Measurements from ENCODE around the gene SF3A1. TPM values are rescaled to one million over a fixed set of nuclear protein-coding genes. Genes with fewer than 3 reads are reported as not detected.
A peak's percentile ranks its signal among the peaks of the same experiment; 100 is the strongest.

The SF3A1 gene
- total and polyA plus RNA-seq, 2 of the 13 experiments (the other 11 are each of a cell fraction or from before 2014, with no cell fraction given) = 10.0 to 22.0 TPM

DNA sequence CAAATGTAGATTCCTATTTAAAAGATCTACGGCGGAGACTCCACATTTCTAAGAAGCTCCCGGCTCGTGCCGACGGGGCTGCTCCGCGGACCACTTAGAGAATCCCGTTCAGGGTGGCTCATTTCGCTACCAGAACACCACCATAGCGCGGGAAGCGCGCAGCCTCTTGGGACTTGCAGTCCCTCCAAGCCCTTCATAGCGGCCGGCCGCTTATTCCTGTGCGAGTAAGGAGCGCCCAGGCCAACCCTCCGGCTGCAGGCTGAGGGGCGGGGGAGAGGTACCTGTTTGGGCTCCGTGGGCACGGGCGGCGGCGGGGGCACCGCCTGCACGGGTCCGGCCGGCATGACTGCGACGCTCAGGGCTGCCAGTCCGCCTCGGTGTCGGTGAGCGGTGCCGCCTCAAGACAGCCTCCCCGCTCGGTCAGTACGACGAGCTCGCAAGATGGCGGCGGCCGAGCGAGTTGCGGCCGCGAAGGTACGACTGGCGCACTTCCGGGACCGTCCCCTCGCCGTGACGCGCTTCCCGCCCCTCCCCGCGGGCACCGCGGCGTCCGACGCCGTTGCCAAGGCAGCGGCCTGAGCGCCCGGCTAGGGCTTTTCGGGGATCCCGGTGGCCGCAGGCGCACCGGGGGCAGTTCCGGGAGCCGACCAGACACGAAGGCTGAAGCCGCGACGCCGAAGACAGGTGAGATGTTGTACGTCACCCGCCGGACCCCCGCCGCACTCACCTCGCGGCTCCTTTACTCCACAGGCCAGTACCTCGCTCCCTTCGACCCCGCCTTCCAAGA is at the start of gene SF3A1, which contains the start of gene CCDC157 (continued):
- no peak for TF ChIP-seq ZFP36L1 (CRISPR knock-in tag; IDR thresholded peaks at IDR 0.05)
- peak; percentile 92; the same call in 1 of the 2 replicates for TF ChIP-seq CAMTA2 (CRISPR knock-in tag; IDR thresholded peaks at IDR 0.05; ENCODE audit: borderline replicate concordance)
- peak; percentile 98 for TF ChIP-seq RBFOX2 (IDR thresholded peaks at IDR 0.05; ENCODE audit: low read depth, low read length)
- TF ChIP-seq ZNF556 (CRISPR knock-in tag; IDR thresholded peaks at IDR 0.05; ENCODE audit: borderline replicate concordance) = peak; percentile 41; the same call in 1 of the 2 replicates
- TF ChIP-seq TBX3 (IDR thresholded peaks at IDR 0.05; ENCODE audit: borderline replicate concordance) = no peak
- no peak for TF ChIP-seq ZNF430 (CRISPR knock-in tag; IDR thresholded peaks at IDR 0.05)
- peak; percentile 71; the same call in 1 of the 2 replicates for TF ChIP-seq BRCA1 (CRISPR knock-in tag; IDR thresholded peaks at IDR 0.05)
- no peak for TF ChIP-seq ZKSCAN1 (IDR thresholded peaks at IDR 0.05; ENCODE audit: low read length)
- no peak; the same call in 1 of the 2 replicates for TF ChIP-seq FOXO1 (CRISPR knock-in tag; IDR thresholded peaks at IDR 0.05)
- peak; percentile 87 for TF ChIP-seq AGO2 (optimal IDR thresholded peaks at IDR 0.05; ENCODE audit: low read depth, low read length)
- peak; percentile 95 for TF ChIP-seq GABPA (IDR thresholded peaks at IDR 0.05; ENCODE audit: low read depth, low read length)
- peak; percentile 88 for TF ChIP-seq GABPA (CRISPR knock-in tag; IDR thresholded peaks at IDR 0.05; ENCODE audit: low read depth)
- no peak for TF ChIP-seq ZFP1 (CRISPR knock-in tag; IDR thresholded peaks at IDR 0.05)
- TF ChIP-seq YY1 (IDR thresholded peaks at IDR 0.05; ENCODE audit: insufficient read depth, insufficient replicate concordance, low read depth, low read length) = peak; percentile 97
- TF ChIP-seq, protein P1, sequence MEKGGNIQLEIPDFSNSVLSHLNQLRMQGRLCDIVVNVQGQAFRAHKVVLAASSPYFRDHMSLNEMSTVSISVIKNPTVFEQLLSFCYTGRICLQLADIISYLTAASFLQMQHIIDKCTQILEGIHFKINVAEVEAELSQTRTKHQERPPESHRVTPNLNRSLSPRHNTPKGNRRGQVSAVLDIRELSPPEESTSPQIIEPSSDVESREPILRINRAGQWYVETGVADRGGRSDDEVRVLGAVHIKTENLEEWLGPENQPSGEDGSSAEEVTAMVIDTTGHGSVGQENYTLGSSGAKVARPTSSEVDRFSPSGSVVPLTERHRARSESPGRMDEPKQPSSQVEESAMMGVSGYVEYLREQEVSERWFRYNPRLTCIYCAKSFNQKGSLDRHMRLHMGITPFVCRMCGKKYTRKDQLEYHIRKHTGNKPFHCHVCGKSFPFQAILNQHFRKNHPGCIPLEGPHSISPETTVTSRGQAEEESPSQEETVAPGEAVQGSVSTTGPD (CRISPR knock-in tag; IDR thresholded peaks at IDR 0.05) = no peak
- no peak for TF ChIP-seq MLLT10 (CRISPR knock-in tag; IDR thresholded peaks at IDR 0.05)
- TF ChIP-seq, protein P2, sequence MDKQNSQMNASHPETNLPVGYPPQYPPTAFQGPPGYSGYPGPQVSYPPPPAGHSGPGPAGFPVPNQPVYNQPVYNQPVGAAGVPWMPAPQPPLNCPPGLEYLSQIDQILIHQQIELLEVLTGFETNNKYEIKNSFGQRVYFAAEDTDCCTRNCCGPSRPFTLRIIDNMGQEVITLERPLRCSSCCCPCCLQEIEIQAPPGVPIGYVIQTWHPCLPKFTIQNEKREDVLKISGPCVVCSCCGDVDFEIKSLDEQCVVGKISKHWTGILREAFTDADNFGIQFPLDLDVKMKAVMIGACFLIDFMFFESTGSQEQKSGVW (CRISPR knock-in tag; IDR thresholded peaks at IDR 0.05; ENCODE audit: borderline replicate concordance) = no peak
- peak; percentile 83; the same call in 1 of the 2 replicates for TF ChIP-seq NFKB2 (CRISPR knock-in tag; IDR thresholded peaks at IDR 0.05; ENCODE audit: borderline replicate concordance)
- TF ChIP-seq JARID2 (CRISPR knock-in tag; IDR thresholded peaks at IDR 0.05; ENCODE audit: insufficient replicate concordance) = no peak
- TF ChIP-seq FOXM1 (CRISPR knock-in tag; IDR thresholded peaks at IDR 0.05) = peak; percentile 80; the same call in 1 of the 2 replicates
- TF ChIP-seq, protein P3, sequence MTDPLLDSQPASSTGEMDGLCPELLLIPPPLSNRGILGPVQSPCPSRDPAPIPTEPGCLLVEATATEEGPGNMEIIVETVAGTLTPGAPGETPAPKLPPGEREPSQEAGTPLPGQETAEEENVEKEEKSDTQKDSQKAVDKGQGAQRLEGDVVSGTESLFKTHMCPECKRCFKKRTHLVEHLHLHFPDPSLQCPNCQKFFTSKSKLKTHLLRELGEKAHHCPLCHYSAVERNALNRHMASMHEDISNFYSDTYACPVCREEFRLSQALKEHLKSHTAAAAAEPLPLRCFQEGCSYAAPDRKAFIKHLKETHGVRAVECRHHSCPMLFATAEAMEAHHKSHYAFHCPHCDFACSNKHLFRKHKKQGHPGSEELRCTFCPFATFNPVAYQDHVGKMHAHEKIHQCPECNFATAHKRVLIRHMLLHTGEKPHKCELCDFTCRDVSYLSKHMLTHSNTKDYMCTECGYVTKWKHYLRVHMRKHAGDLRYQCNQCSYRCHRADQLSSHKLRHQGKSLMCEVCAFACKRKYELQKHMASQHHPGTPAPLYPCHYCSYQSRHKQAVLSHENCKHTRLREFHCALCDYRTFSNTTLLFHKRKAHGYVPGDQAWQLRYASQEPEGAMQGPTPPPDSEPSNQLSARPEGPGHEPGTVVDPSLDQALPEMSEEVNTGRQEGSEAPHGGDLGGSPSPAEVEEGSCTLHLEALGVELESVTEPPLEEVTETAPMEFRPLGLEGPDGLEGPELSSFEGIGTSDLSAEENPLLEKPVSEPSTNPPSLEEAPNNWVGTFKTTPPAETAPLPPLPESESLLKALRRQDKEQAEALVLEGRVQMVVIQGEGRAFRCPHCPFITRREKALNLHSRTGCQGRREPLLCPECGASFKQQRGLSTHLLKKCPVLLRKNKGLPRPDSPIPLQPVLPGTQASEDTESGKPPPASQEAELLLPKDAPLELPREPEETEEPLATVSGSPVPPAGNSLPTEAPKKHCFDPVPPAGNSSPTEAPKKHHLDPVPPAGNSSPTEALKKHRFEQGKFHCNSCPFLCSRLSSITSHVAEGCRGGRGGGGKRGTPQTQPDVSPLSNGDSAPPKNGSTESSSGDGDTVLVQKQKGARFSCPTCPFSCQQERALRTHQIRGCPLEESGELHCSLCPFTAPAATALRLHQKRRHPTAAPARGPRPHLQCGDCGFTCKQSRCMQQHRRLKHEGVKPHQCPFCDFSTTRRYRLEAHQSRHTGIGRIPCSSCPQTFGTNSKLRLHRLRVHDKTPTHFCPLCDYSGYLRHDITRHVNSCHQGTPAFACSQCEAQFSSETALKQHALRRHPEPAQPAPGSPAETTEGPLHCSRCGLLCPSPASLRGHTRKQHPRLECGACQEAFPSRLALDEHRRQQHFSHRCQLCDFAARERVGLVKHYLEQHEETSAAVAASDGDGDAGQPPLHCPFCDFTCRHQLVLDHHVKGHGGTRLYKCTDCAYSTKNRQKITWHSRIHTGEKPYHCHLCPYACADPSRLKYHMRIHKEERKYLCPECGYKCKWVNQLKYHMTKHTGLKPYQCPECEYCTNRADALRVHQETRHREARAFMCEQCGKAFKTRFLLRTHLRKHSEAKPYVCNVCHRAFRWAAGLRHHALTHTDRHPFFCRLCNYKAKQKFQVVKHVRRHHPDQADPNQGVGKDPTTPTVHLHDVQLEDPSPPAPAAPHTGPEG (CRISPR knock-in tag; IDR thresholded peaks at IDR 0.05) = peak; percentile 81
- peak; percentile 70; the same call in 1 of the 2 replicates for TF ChIP-seq ZNF317 (CRISPR knock-in tag; IDR thresholded peaks at IDR 0.05)
